AG10803 (cell line): ENCODE measurements around the gene CEP170B.
A peak's percentile ranks its signal among the peaks of the same experiment; 100 is the strongest.
"Not testable (repeated sequence)": the region's sequence is repeated elsewhere in the genome, so short reads cannot be mapped to it uniquely, and the experiment has no call there.

Experiments used
- DNase-seq: peaks from one replicate; pipeline ENCODE4 v3.0.0; 2010; ENCODE audit warnings: low read depth
- H3K4me3 ChIP-seq: 2 replicates; pipeline ENCODE4 v1.5.1; 2011; ENCODE audit warnings: mild to moderate bottlenecking, low read length, control low read depth
- CTCF ChIP-seq: conservative IDR thresholded peaks from 2 replicates; pipeline ENCODE4 v1.5.1; 2011; ENCODE audit warnings: mild to moderate bottlenecking, low read length, control low read depth, inconsistent platforms

CEP170B gene

GRCh38 chr14:104827177-104828055 is 37.7 kb upstream of the CEP170B start:
- DNase-seq = peak; percentile 24
- peak overlapping the region; percentile 64 for H3K4me3 ChIP-seq
- peak; percentile 51 for TF ChIP-seq CTCF

GRCh38 chr14:104830781-104831180 is 34.3 kb upstream of the CEP170B start:
- no peak for DNase-seq
- TF ChIP-seq CTCF = no peak
- H3K4me3 ChIP-seq = no peak overlapping the region

GRCh38 chr14:104836171-104836935 is 28.7 kb upstream of the CEP170B start:
- H3K4me3 ChIP-seq, DNase-seq: not testable (repeated sequence)

GRCh38 chr14:104841730-104842129 is 23.3 kb upstream of the CEP170B start:
- DNase-seq = no peak
- TF ChIP-seq CTCF = no peak
- H3K4me3 ChIP-seq = no peak overlapping the region

GRCh38 chr14:104843006-104843405 is 22.1 kb upstream of the CEP170B start:
- DNase-seq = no peak
- H3K4me3 ChIP-seq = no peak overlapping the region
- no peak for TF ChIP-seq CTCF

GRCh38 chr14:104843442-104844305 is 21.4 kb upstream of the CEP170B start:
- peak overlapping the region; percentile 12 for H3K4me3 ChIP-seq
- no peak for DNase-seq
- TF ChIP-seq CTCF = no peak
